Smooth muscle cell (in vitro differentiated cells): Measurements from ENCODE around the gene HOXB7. TPM values are rescaled to one million over a fixed set of nuclear protein-coding genes. Genes with fewer than 3 reads are reported as not detected.

Source experiments
- DNase-seq: peaks from one replicate; lab custom pipeline; 2025; ENCODE audit not compliant: unreplicated experiment; lab: John Stamatoyannopoulos, UW
- H2AFZ ChIP-seq: fragments of 200-600 bp; sonication (generic); 2 replicates; pipeline ENCODE4 v1.6.0; 2016; ENCODE audit warnings: antibody characterized with exemption, low read depth, mild to moderate bottlenecking
- H3F3A ChIP-seq: fragments of 200-600 bp; sonication (generic); 2 replicates; pipeline ENCODE4 v1.6.0; 2017; ENCODE audit warnings: antibody characterized with exemption, low read depth
- H3K27ac ChIP-seq: fragments of 200-600 bp; sonication (generic); 2 replicates; pipeline ENCODE4 v1.5.1; 2016; ENCODE audit warnings: low read depth, mild to moderate bottlenecking
- H3K27me3 ChIP-seq: fragments of 200-600 bp; sonication (generic); 2 replicates; pipeline ENCODE4 v1.6.1; 2016; ENCODE audit warnings: low read depth, mild to moderate bottlenecking
- H3K36me3 ChIP-seq: fragments of 200-600 bp; sonication (generic); 2 replicates; pipeline ENCODE4 v1.5.1; 2016; ENCODE audit warnings: low read depth
- H3K4me1 ChIP-seq: fragments of 200-600 bp; sonication (generic); 2 replicates; pipeline ENCODE4 v1.5.1; 2016; ENCODE audit warnings: low read depth
- H3K4me2 ChIP-seq: fragments of 200-600 bp; sonication (generic); 2 replicates; pipeline ENCODE4 v1.6.0; 2016; ENCODE audit warnings: mild to moderate bottlenecking
- H3K4me3 ChIP-seq: fragments of 200-600 bp; sonication (generic); 2 replicates; pipeline ENCODE4 v1.5.1; 2016; ENCODE audit warnings: mild to moderate bottlenecking
- H3K79me2 ChIP-seq: fragments of 200-600 bp; sonication (generic); 2 replicates; pipeline ENCODE4 v1.6.0; 2016; ENCODE audit warnings: low read depth, mild to moderate bottlenecking
- H3K9ac ChIP-seq: fragments of 200-600 bp; sonication (generic); 2 replicates; pipeline ENCODE4 v1.6.0; 2016; ENCODE audit warnings: low read depth
- H3K9me3 ChIP-seq: fragments of 200-600 bp; sonication (generic); replicated peaks from 2 replicates; pipeline ENCODE4 v1.5.1; 2016; ENCODE audit warnings: low read depth
- H4K20me1 ChIP-seq: fragments of 200-600 bp; sonication (generic); 2 replicates; pipeline ENCODE4 v1.6.0; 2016; ENCODE audit warnings: low read depth
- WGBS: methylation state at CpG from one replicate; pipeline ENCODE4 v1.1.7; 2016; ENCODE audit warnings: low lambda C conversion rate; 5-methylcytosine and 5-hydroxymethylcytosine counted together
- polyA plus RNA-seq: library from polyadenylated mRNA; unstranded; fragments of >200 nt; fragmentation: Nextera tagmentation; extraction: Ambion mirVana; gene quantifications from 2 replicates; pipeline ENCODE4 v1.2.1, GENCODE V29; 2016
- total RNA-seq: library from RNA; depleted of rRNA; stranded (reverse); fragments of >200 nt; gene quantifications from 2 replicates; pipeline ENCODE4 v1.2.3, GENCODE V29; 2014
- TF ChIP-seq, protein P1 (sequence below): fragments of 200-600 bp; sonication (generic); IDR thresholded peaks from 2 replicates; pipeline ENCODE4 v1.5.1; 2017; ENCODE audit warnings: borderline replicate concordance, mild to moderate bottlenecking, antibody characterized with exemption; ENCODE audit not compliant: insufficient read depth, poor library complexity, severe bottlenecking

The HOXB7 gene
- total and polyA plus RNA-seq, 2 experiments from 2014 or later: 16.1 to 29.7 TPM

DNA sequence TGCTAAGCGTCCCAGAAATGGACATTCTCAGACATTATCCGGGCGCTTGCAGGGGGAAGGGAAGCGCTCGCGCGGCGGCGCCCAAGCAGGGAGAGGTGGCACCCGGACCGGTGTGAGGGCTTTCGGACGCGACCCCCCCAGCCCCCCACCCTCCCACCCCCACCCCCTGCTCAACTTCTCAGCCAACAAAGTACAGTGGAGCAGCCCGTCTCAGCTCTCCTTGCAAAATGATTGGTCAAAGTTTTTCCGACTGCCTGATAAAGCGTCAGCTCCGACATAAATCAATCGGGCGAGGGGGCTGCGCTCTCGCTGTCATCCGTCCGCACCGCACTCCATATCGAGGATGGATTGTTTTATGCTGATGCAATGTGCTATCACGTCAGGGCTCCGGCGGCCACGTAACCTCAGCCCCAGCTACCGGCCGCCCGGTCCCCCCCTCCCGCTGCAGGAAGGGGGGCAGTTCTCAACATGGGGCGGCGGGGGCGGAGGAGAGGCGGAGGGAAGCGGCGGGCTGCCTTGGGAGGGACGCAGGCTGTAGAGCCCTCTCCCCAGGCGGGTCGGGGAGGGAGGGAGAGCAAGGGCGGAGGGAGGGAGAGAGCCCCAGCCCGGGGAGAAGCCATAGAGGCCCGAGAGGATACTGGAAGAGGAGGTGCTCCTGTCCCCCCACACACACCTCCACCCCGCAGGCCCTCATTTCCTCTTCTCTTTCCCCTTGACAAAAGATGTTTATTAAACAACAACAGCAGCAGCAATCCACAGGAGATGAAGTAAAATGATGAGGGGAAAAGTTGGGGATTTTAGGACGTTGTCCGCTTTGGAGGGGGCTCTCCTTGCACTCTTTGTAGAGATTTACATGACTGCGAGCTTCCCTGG lies 15.7 kb upstream of the HOXB7 start, which contains the start of gene HOXB9:
HOXB9 (minus strand) TSS at position 114 of the 873 bp plus-strand sequence; CDS start at position 25, 89 bp downstream.
- peak within 1 kb of the TSS; percentile 86 for H3K9ac ChIP-seq
- peaks cover 6% of the 10 kb centered on the region for H3K4me1 ChIP-seq
- no peaks in the 10 kb centered on the region for H3K36me3 ChIP-seq
- peak within 1 kb of the TSS; percentile 99 for H3K4me2 ChIP-seq
- H3K27ac ChIP-seq: peak within 1 kb of the TSS; percentile 71
- peaks cover 38% of the 10 kb centered on the region for H3K79me2 ChIP-seq
- 1% methylated on average over 32 of the region's 50 CpGs for WGBS
- H3K27me3 ChIP-seq: peaks cover 93% of the 10 kb centered on the region
- H3K9me3 ChIP-seq: no peaks in the 10 kb centered on the region
- H3F3A ChIP-seq: no peaks in the 10 kb centered on the region
- TF ChIP-seq, protein P1, sequence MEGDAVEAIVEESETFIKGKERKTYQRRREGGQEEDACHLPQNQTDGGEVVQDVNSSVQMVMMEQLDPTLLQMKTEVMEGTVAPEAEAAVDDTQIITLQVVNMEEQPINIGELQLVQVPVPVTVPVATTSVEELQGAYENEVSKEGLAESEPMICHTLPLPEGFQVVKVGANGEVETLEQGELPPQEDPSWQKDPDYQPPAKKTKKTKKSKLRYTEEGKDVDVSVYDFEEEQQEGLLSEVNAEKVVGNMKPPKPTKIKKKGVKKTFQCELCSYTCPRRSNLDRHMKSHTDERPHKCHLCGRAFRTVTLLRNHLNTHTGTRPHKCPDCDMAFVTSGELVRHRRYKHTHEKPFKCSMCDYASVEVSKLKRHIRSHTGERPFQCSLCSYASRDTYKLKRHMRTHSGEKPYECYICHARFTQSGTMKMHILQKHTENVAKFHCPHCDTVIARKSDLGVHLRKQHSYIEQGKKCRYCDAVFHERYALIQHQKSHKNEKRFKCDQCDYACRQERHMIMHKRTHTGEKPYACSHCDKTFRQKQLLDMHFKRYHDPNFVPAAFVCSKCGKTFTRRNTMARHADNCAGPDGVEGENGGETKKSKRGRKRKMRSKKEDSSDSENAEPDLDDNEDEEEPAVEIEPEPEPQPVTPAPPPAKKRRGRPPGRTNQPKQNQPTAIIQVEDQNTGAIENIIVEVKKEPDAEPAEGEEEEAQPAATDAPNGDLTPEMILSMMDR: no peak
- peak; percentile 47 for DNase-seq
- H4K20me1 ChIP-seq: peaks cover 44% of the 10 kb centered on the region
- peak within 1 kb of the TSS; percentile 33 for H2AFZ ChIP-seq
- H3K4me3 ChIP-seq: peak within 1 kb of the TSS; percentile 78

DNA sequence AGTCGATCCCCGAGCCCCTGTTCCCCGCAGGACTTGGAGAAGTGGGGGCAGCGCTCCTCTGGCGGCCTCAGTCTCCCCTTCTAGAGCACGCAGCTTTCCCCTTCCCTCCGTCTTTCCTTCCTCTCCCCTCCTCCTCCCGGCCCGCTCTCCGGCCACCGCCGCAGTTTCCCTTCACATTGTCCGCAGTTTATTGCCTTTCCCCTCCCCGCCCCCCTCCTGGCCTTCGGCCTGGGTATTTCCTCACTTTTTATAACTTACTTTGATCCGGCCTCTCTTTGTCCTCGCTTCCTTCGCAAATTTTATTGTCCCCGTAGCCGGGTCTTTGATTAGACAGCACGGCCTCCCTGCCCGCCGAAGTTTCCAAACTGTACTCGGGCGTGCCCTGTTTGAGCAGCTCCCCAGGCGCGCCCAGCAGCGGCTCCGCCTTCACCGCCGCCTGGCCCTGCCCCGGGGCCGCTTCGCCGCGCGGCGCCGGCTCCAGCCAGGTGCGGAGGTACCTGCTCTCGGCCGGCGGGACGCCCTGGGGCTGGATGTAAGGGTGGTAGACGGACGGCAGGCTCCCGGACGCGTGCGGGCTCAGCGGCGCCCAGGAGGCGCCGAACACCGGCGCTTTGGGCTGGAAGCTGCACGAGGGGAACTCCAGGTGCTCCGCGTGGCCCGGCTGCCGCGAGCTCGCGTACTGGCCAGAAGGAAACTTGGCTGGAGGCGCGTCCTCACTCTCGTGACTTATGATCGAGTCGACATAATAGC lies 14.9 kb upstream of the HOXB7 start:
- Histone ChIP-seq H3K4me1 (peaks cover 6% of the 10 kb centered on the region), H3K9me3 (no peaks in the 10 kb centered on the region), H3K27me3 (peaks cover 93% of the 10 kb centered on the region), H3K4me3 (peak overlapping the region; percentile 78), H3K79me2 (peaks cover 38% of the 10 kb centered on the region), H2AFZ (peak overlapping the region; percentile 33), H3K27ac (peak overlapping the region; percentile 71), H3K36me3 (no peaks in the 10 kb centered on the region), H4K20me1 (peaks cover 46% of the 10 kb centered on the region), H3K9ac (peak overlapping the region; percentile 86), H3K4me2 (peak overlapping the region; percentile 99), H3F3A (no peaks in the 10 kb centered on the region)
- WGBS: 2% methylated on average over 66 of the region's 69 CpGs
- TF ChIP-seq, protein P1: no peak
- DNase-seq: no peak

DNA sequence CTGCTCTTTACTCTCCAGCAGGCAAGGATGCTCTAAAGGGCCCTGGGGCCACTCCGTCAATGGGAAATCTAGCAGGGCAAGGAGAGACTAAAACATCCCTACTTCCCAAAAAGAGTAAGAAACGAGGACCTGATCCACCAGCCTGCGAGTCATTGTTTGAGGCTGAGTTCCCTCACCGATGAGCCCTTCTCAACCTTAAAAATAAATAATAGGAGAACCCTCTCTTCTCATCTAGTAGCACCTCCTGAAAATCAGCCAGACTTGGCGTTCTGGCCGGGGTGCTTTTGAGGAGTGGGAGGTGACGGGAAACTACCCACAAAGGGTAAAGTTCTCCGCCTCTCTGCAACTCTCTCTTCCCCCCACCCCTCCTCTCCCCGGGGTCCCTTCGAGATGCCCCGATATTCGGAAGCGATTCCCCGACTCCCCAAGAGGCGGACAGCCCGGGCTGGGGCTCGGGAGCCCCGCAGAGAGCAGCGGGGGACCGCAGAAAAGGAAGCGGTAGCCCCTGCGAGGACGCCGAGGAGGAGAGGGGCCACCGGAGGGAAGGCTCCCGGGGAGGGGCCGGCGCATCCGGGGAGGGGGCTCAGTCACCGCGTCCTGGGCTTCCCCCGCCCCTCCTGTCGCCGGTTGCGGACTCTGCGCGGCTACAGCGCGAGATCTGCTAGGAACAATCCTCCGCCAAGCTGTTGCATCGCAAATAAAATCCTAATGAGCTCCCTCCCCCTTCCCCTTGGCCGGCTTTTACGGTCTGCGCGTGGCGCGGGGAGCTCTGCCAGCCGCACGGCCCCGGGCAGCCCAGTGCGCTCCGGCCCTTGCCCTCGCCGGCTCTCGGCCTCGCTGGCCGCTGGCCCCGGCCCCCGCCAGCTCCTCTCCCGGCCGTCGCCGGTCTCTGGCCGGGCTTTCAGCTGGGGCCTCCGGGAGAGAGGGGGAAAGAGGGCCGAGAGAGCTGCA lies 14.0 kb upstream of the HOXB7 start:
- Histone ChIP-seq H3K27me3 (peaks cover 93% of the 10 kb centered on the region), H3K9ac (peak overlapping the region; percentile 86), H3K79me2 (peaks cover 38% of the 10 kb centered on the region), H3K27ac (peak overlapping the region; percentile 71), H3K9me3 (no peaks in the 10 kb centered on the region), H3K4me1 (peaks cover 9% of the 10 kb centered on the region), H2AFZ (no peak overlapping the region), H3F3A (no peaks in the 10 kb centered on the region), H3K36me3 (no peaks in the 10 kb centered on the region), H3K4me2 (peak overlapping the region; percentile 99), H3K4me3 (peak overlapping the region; percentile 78), H4K20me1 (peaks cover 53% of the 10 kb centered on the region)
- 3% methylated on average over 39 of the region's 66 CpGs for WGBS
- DNase-seq: no peak
- TF ChIP-seq, protein P1: no peak
